Psoas muscle (tissue), 8 donors: Measurements from ENCODE around the gene HNRNPF. TPM values are rescaled to one million over a fixed set of nuclear protein-coding genes. Genes with fewer than 3 reads are reported as not detected.

Experiments used
- ATAC-seq, 4 donors: fragments of 200-7000 bp; cut with Tn5 transposase; one replicate each; pipeline ENCODE4 v1.9.1; 2020; ENCODE audit warnings: moderate library complexity in 3 of 4, mild to moderate bottlenecking in 2 of 4
- DNase-seq, 2 donors: peaks; one replicate each; pipeline ENCODE4 v3.0.0-alpha.2; 2020
- H3K27ac ChIP-seq: fragments of 200-600 bp; one replicate; pipeline ENCODE4 v1.8.0; 2022
- H3K27me3 ChIP-seq, 3 donors: fragments of 200-600 bp in 1 of 3; one replicate each; pipeline versions ENCODE4 v1.6.1 to v1.8.0; 2013 to 2022; ENCODE audit warnings: low read length in 2 of 3, mild to moderate bottlenecking in 2 of 3, moderate library complexity in 1 of 3; ENCODE audit not compliant: insufficient read depth in 3 of 3
- H3K36me3 ChIP-seq, 2 donors: fragments of 200-600 bp in 1 of 2; one replicate each; pipeline versions ENCODE4 v1.6.1 to v1.8.0; 2013 to 2022; ENCODE audit warnings: low read depth in 1 of 2, mild to moderate bottlenecking in 1 of 2, moderate library complexity in 1 of 2; ENCODE audit not compliant: insufficient read depth in 1 of 2
- H3K4me1 ChIP-seq: fragments of 200-600 bp; one replicate; pipeline ENCODE4 v1.8.0; 2022
- H3K4me3 ChIP-seq: fragments of 200-600 bp; one replicate; pipeline ENCODE4 v1.8.0; 2022; ENCODE audit warnings: mild to moderate bottlenecking
- H3K9me3 ChIP-seq: fragments of 200-600 bp; one replicate; pipeline ENCODE4 v1.8.0; 2022
- CTCF ChIP-seq: fragments of 200-600 bp; IDR thresholded peaks from one replicate; pipeline ENCODE4 v1.8.0; 2022; ENCODE audit warnings: antibody characterized with exemption
- WGBS, 3 donors: extraction: QIAGEN DNeasy Blood & Tissue Kit; methylation state at CpG; one replicate each; pipeline versions ENCODE4 v1.1.6 to v1.1.7; 2013; 5-methylcytosine and 5-hydroxymethylcytosine counted together
- intact Hi-C, 2 donors: fragments of 100-400 bp; cut with DNase I; formaldehyde crosslinking; loops; one replicate each; pipeline versions ENCODE4 v1.11.0 to v1.14.2; 2022
- polyA plus RNA-seq, 3 donors: library from polyadenylated mRNA; stranded (reverse); fragments of 200-250 nt; gene quantifications; one replicate each; pipeline ENCODE4 v1.2.3, GENCODE V29; 2013
- total RNA-seq, 4 donors: library from RNA; stranded (reverse); fragmentation: NEBNext Ultra II Directional in 2 of 4; extraction: Animal tissue kit (Norgen Biotek cat#: 25700) in 2 of 4; gene quantifications; one replicate each; pipeline versions ENCODE4 v1.2.1 to v1.2.4, GENCODE V29; 2021 to 2023
- donor health status: healthy with polysubstance abuse.
- donor health status: DM: no; HTN: no; CAD: no; lungs with moderate emphysema.
- donor health status: Bipolar disorder and iron deficiency.
- donor health status: healthy.
- donor health status: DM: yes; HTN: yes; CAD: no.
- donor health status: DM: no; HTN: no; CAD: no.
- donor health status: DM: no; HTN: no; CAD: no.
- donor health status: DM: yes; HTN: yes; CAD: no.

Gene HNRNPF
- total and polyA plus RNA-seq, 7 donors: 62.1 to 154 (median 89.7) TPM

DNA sequence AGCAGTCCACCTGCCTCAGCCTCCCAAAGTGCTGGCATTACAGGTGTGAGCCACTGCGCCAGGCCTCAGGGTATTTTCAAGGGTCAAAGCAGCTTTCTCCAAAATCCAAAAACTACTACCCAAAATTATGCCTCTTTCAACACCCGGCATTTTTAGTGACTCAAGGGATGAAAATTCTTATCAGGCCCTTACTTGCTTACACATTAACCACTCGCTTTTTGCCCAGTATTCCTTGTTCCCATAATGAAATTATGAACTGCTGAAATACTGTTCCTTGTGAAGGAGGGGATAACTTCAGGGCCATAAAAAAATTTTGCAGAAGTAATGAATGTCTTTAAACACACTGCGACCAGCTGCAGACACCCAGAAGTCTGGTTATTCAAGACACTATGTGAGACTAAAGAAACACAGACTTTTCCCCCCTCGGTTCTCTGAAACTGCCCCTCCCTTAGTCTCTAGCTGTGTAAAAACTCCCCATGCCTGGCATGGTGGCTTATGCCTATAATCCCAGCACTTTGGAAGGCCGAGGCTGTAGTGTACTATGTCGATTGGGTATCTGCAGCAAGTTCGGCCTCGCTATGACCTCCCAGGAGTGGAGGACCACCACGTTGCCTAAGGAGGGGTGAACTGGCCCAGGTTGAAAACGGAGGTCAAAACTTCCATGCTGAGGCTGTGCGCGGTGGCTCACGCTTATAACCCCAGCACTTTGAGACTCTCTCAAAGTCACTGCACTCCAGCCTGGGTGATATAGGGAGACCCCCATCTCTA, 25.6 kb downstream of the HNRNPF start:
- no peak for TF ChIP-seq CTCF
- intact Hi-C loops: no loop called here
- 50 to 55% (median 55%) methylated on average over 14 of the region's 14 CpGs for WGBS, 3 donors
- ATAC-seq (peak in 3 of 4 donors; percentile 12 to 34 (median 22)), DNase-seq (peak in 1 of 2 donors; percentile 38)
- Histone ChIP-seq H3K27ac (no peak overlapping the region), H3K27me3 (no peaks in the 10 kb centered on the region), H3K4me1 (no peaks in the 10 kb centered on the region), H3K36me3 (peaks cover 15 to 38% of the 10 kb centered on the region in 2 donors), H3K4me3 (no peak overlapping the region), H3K9me3 (no peaks in the 10 kb centered on the region)

GRCh38 chr10:43380610-43381222, 28.3 kb downstream of the HNRNPF start:
- no peak for ATAC-seq
- DNase-seq: no peak
- WGBS, 3 donors: 89 to 92% (median 92%) methylated on average over 5 of the region's 5 CpGs
- peaks cover 2 to 11% of the 10 kb centered on the region in 2 donors for H3K36me3 ChIP-seq
- no peak overlapping the region for H3K27ac ChIP-seq
- intact Hi-C loops: no loop called here
- H3K4me1 ChIP-seq: no peaks in the 10 kb centered on the region
- no peak overlapping the region for H3K4me3 ChIP-seq
- no peaks in the 10 kb centered on the region for H3K9me3 ChIP-seq
- no peaks in the 10 kb centered on the region for H3K27me3 ChIP-seq
- no peak for TF ChIP-seq CTCF

GRCh38 chr10:43377424-43377883, 31.5 kb downstream of the HNRNPF start:
- intact Hi-C loops: no loop called here
- H3K9me3 ChIP-seq: no peaks in the 10 kb centered on the region
- no peaks in the 10 kb centered on the region for H3K36me3 ChIP-seq
- no peak overlapping the region for H3K4me3 ChIP-seq
- H3K4me1 ChIP-seq: no peaks in the 10 kb centered on the region
- H3K27me3 ChIP-seq: no peaks in the 10 kb centered on the region
- no peak overlapping the region for H3K27ac ChIP-seq
- WGBS, 3 donors: 75 to 83% (median 76%) methylated on average over 13 of the region's 13 CpGs
- TF ChIP-seq CTCF: no peak
- ATAC-seq (no peak), DNase-seq (no peak)

DNA sequence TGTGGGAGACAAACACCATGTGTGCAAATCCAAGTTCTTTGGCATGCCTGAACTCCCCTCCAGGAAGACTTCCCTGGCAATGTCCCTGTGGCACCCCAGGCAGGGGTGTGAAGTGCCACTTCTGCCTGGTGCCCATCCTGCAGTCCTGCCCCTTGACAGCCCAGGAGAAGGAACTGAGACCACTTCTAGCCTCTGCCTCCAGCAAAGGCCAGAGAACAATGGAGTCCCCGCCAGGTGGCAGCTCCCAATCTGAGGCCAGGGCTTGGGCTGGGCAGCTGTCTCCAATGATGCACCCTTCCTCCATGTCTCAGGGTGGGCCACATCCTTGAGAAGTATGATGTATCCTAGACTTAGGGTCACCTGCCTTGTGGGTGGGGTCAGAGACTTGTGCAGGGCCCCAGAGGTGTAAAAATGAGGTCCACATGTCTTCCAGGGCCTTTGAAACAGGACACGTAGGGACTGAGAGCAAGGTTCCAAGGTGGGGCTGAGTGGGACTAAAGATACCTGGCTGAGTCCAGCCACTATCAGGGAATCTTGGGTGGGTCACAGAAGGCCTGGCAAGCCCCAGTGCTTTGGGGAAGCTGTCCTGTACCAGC, 32.1 kb downstream of the HNRNPF start:
- 50 to 67% (median 58%) methylated on average over 2 of the region's 2 CpGs for WGBS, 3 donors

More for the DNA sequence above, 32.1 kb downstream of the HNRNPF start:
- no peak overlapping the region for H3K4me3 ChIP-seq
- no peak overlapping the region for H3K27ac ChIP-seq
- intact Hi-C loops: no loop called here
- H3K27me3 ChIP-seq: no peaks in the 10 kb centered on the region
- no peak for TF ChIP-seq CTCF
- no peak for DNase-seq
- no peak for ATAC-seq
- H3K9me3 ChIP-seq: no peaks in the 10 kb centered on the region
- H3K36me3 ChIP-seq: no peaks in the 10 kb centered on the region
- H3K4me1 ChIP-seq: no peaks in the 10 kb centered on the region
